RPMI7951 (cell line): ENCODE results near the gene MAST4. TPM values are rescaled to one million over a fixed set of nuclear protein-coding genes. Genes with fewer than 3 reads are reported as not detected.
"Not testable (repeated sequence)": the region's sequence is repeated elsewhere in the genome, so short reads cannot be mapped to it uniquely, and the experiment has no call there.

Experiments
- DNase-seq: peaks from one replicate; pipeline ENCODE4 v3.0.0-alpha.2; 2012; ENCODE audit warnings: low read depth
- total RNA-seq: library from RNA; depleted of rRNA; stranded (reverse); fragments of >200 nt; shearing (Covaris generic); gene quantifications from 2 replicates; pipeline ENCODE4 v1.2.3, GENCODE V29; 2014

The MAST4 gene
- total RNA-seq, 1 experiment from 2014 or later, result 4.8 TPM

- DNase-seq, result peak; percentile 22
These were observed 560.9 kb downstream of the MAST4 start for GRCh38 chr5:67156976-67157583.

- no peak for DNase-seq
These were observed 564.1 kb downstream of the MAST4 start for GRCh38 chr5:67160272-67160671.

- DNase-seq, result peak; percentile 56
These were observed 564.8 kb downstream of the MAST4 start for GRCh38 chr5:67160985-67161384.

- no peak for DNase-seq
These were observed 565.6 kb downstream of the MAST4 start for GRCh38 chr5:67161767-67162166.

- DNase-seq, result no peak
These were observed 567.1 kb downstream of the MAST4 start for GRCh38 chr5:67163231-67163756.

GRCh38 chr5:67163863-67164595 lies 567.8 kb downstream of the MAST4 start:
- DNase-seq, result no peak

GRCh38 chr5:67164856-67165525 lies 568.8 kb downstream of the MAST4 start:
- no peak for DNase-seq

- DNase-seq, result peak; percentile 82
These were observed 569.6 kb downstream of the MAST4 start for GRCh38 chr5:67165526-67166459.

- peak; percentile 78 for DNase-seq
These were observed 570.5 kb downstream of the MAST4 start for GRCh38 chr5:67166460-67167285.

- DNase-seq, result no peak
These were observed 571.9 kb downstream of the MAST4 start for GRCh38 chr5:67168069-67168468.

- DNase-seq, result no peak
These were observed 574.6 kb downstream of the MAST4 start for GRCh38 chr5:67170767-67171166.

- DNase-seq, result not testable (repeated sequence)
These were observed 577.2 kb downstream of the MAST4 start for GRCh38 chr5:67173351-67173750.

- peak; percentile 28 for DNase-seq
These were observed 577.8 kb downstream of the MAST4 start for GRCh38 chr5:67173959-67174358.

GRCh38 chr5:67176936-67177335 lies 580.7 kb downstream of the MAST4 start:
- DNase-seq, result no peak

- peak; percentile 58 for DNase-seq
These were observed 581.9 kb downstream of the MAST4 start for GRCh38 chr5:67178085-67178484.

- DNase-seq, result no peak
These were observed 582.8 kb downstream of the MAST4 start for GRCh38 chr5:67178966-67179365.

GRCh38 chr5:67179697-67180361 lies 583.6 kb downstream of the MAST4 start:
- DNase-seq, result no peak

- no peak for DNase-seq
These were observed 585.5 kb downstream of the MAST4 start for GRCh38 chr5:67181648-67182221.

GRCh38 chr5:67182301-67182790 lies 586.2 kb downstream of the MAST4 start:
- peak; percentile 85 for DNase-seq

GRCh38 chr5:67183859-67184258 lies 587.7 kb downstream of the MAST4 start:
- no peak for DNase-seq
